Activated CD4-positive, alpha-beta T cell treated with anti-CD3 and anti-CD28 coated beads, Interleukin-2, amount 50 U/mL, for 16 hours (primary cell): ENCODE results near the gene PANK4.

Source experiments
- DNase-seq: peaks from one replicate; pipeline ENCODE4 v3.0.0-alpha.2; 2020

PANK4 gene

GRCh38 chr1:2528016-2528415 lies 1.6 kb upstream of the PANK4 start:
- no peak for DNase-seq

GRCh38 chr1:2527556-2527860 lies 1.1 kb upstream of the PANK4 start:
- no peak for DNase-seq

GRCh38 chr1:2526824-2527555 lies 594 bp upstream of the PANK4 start:
- peak; percentile 78 for DNase-seq

GRCh38 chr1:2525572-2525919 lies 850 bp downstream of the PANK4 start:
- DNase-seq, result no peak

GRCh38 chr1:2523891-2524609 lies 2.3 kb downstream of the PANK4 start:
- DNase-seq, result peak; percentile 62

GRCh38 chr1:2523191-2523890 lies 3.1 kb downstream of the PANK4 start:
- DNase-seq, result peak; percentile 41

- DNase-seq, result no peak
Measured at GRCh38 chr1:2522230-2522629, 4.2 kb downstream of the PANK4 start.

- DNase-seq, result no peak
Measured at GRCh38 chr1:2520806-2521205, 5.6 kb downstream of the PANK4 start.

GRCh38 chr1:2520206-2520605 lies 6.2 kb downstream of the PANK4 start:
- no peak for DNase-seq

- no peak for DNase-seq
Measured at GRCh38 chr1:2519729-2520128, 6.7 kb downstream of the PANK4 start.

- DNase-seq, result no peak
Measured at GRCh38 chr1:2519029-2519685, 7.2 kb downstream of the PANK4 start.

GRCh38 chr1:2518528-2518927 lies 7.9 kb downstream of the PANK4 start:
- no peak for DNase-seq

GRCh38 chr1:2517966-2518365 lies 8.4 kb downstream of the PANK4 start:
- no peak for DNase-seq

GRCh38 chr1:2516946-2517345 lies 9.4 kb downstream of the PANK4 start:
- DNase-seq, result no peak

GRCh38 chr1:2516124-2516523 lies 10.3 kb downstream of the PANK4 start:
- DNase-seq, result no peak

- no peak for DNase-seq
Measured at GRCh38 chr1:2515763-2516080, 10.7 kb downstream of the PANK4 start.

- DNase-seq, result no peak
Measured at GRCh38 chr1:2514863-2515762, 11.3 kb downstream of the PANK4 start.

GRCh38 chr1:2513939-2514652 lies 12.3 kb downstream of the PANK4 start:
- no peak for DNase-seq

GRCh38 chr1:2512862-2513421 lies 13.5 kb downstream of the PANK4 start:
- no peak for DNase-seq

- DNase-seq, result no peak
Measured at GRCh38 chr1:2510366-2511155, 15.8 kb downstream of the PANK4 start.

- DNase-seq, result no peak
Measured at GRCh38 chr1:2509589-2509988, 16.8 kb downstream of the PANK4 start.
